GM12801 (cell line): Measurements from ENCODE around the gene GPR42.

Experiments used
- CTCF ChIP-seq: IDR thresholded peaks from one replicate; pipeline ENCODE4 v1.5.1; 2011; ENCODE audit warnings: control low read depth; ENCODE audit not compliant: insufficient read length; ENCODE audit errors: extremely low read depth

GPR42 gene

GRCh38 chr19:35331551-35332214 is 39.2 kb upstream of the GPR42 start:
- TF ChIP-seq CTCF: no peak

GRCh38 chr19:35332817-35333216 is 38.1 kb upstream of the GPR42 start:
- no peak for TF ChIP-seq CTCF

GRCh38 chr19:35334144-35334753 is 36.6 kb upstream of the GPR42 start:
- TF ChIP-seq CTCF: no peak

- no peak for TF ChIP-seq CTCF
Observed at GRCh38 chr19:35336166-35336955, 34.5 kb upstream of the GPR42 start.

GRCh38 chr19:35337097-35337983 is 33.5 kb upstream of the GPR42 start:
- no peak for TF ChIP-seq CTCF

GRCh38 chr19:35337984-35338296 is 32.9 kb upstream of the GPR42 start:
- TF ChIP-seq CTCF: no peak

GRCh38 chr19:35340431-35340830 is 30.4 kb upstream of the GPR42 start:
- no peak for TF ChIP-seq CTCF
